H1 (cell line): ENCODE measurements around the gene CFAP54. TPM values are rescaled to one million over a fixed set of nuclear protein-coding genes. Genes with fewer than 3 reads are reported as not detected.

Source experiments
- CHD7 ChIP-seq: fragments of 300-600 bp; sonication (generic); IDR thresholded peaks from 2 replicates; pipeline ENCODE4 v1.7.1; 2012; ENCODE audit warnings: low read length, moderate library complexity, mild to moderate bottlenecking, inconsistent platforms; ENCODE audit not compliant: insufficient replicate concordance
- RAD21 ChIP-seq, 2 experiments: IDR thresholded peaks in 1 of 2; conservative IDR thresholded peaks in 1 of 2; 2 replicates each; pipeline ENCODE4 v1.6.1; 2011; ENCODE audit warnings: low read depth in 2 of 2, low read length in 2 of 2, improper control_type of control experiment in 1 of 2, inconsistent platforms in 1 of 2, mild to moderate bottlenecking in 1 of 2, moderate library complexity in 1 of 2
- SRF ChIP-seq: IDR thresholded peaks from 2 replicates; pipeline ENCODE4 v1.6.1; 2011; ENCODE audit warnings: mild to moderate bottlenecking, low read depth, low read length, moderate library complexity
- polyA plus RNA-seq, 7 experiments: library from polyadenylated mRNA; depleted of rRNA in 3 of 7; stranded (reverse) in 5 of 7; unstranded in 2 of 7; fragments of >200 nt in 5 of 7; fragments of 200-250 nt in 2 of 7; gene quantifications; 1 replicate in 5 of 7; 2 replicates in 1 of 7; 4 replicates in 1 of 7; pipeline versions ENCODE4 v1.2.1 to v1.2.3, GENCODE V29; 2011 to 2013; ENCODE audit warnings: missing spikeins in 2 of 7, mixed read lengths in 2 of 7
- total RNA-seq: library from RNA; stranded (reverse); fragmentation: NEBNext Ultra II Directional; extraction: Animal tissue kit (Norgen Biotek cat#: 25700); gene quantifications from 2 replicates; pipeline ENCODE4 v1.2.1, GENCODE V29; 2021

The CFAP54 gene
- total and polyA plus RNA-seq, 2 of the 8 experiments (the other 6 are each of a cell fraction or from before 2014, with no cell fraction given), result 0.17 to 0.33 TPM

GRCh38 chr12:96578526-96579125, 89.2 kb downstream of the CFAP54 start (continued):
- TF ChIP-seq CHD7 (peak; percentile 33), SRF (no peak), RAD21 (IDR thresholded peaks at IDR 0.05 in 1 of 2, conservative IDR thresholded peaks at IDR 0.05 in 1 of 2; ENCODE audit: low read depth in 2 of 2, low read length in 2 of 2) (peak; percentile 86)
